ENCODE data around the gene STPG1.

STPG1 gene

GRCh38 chr1:24311741-24312140 is 101.8 kb downstream of the STPG1 start:
- no peak for DNase-seq

DNA sequence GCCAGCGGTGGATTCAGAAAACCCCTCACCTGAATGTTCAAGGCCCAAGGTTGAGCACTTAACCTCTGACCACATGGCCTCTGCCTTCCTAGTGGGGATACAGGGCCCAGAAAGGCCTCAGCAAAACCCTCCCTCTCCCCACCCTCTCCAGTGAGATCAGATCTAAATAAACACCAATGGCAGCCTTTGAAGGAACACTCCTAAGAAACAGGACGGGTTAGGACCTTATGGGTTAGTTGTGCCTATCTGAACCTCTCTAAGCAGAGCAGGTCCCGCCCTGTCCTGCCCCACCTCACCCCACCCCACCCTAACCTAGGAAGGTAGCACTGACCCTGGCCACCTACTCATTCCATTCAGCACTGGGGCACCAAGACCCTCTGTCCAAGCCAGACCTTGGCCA is 102.3 kb downstream of the STPG1 start:
- no peak for DNase-seq

DNA sequence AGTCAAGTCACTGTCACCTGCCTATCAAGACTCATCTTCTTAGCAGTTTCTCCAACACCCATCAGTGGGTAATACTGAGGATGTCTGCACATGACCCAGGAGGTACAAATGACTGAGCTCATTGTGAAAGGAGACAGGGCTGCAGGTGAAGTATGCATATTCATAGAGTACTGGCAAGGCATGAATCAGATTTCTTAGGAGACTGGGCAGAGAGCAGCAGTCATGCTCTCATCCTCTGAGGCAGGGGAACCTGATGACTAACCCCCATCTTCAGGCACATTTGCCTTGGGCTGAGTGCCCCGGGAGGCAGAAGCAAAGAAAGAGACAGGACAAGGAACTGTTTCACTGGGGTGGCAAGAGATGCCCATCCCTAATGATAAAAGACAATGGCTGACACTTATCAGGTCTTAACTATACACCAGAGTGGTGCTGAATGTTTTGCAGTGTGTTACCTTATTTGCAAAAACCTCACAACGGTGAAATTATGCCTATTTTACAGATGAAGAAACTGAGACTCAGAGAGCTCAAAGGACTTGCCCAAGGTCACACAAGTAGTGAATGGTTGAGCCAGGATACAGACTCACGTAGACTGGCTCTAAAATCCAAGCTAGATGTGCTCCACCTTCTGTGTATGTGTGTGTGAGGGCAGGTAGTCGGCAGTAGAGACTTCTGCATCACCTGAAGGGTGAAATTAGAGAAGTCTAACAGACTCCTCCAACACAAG is 103.7 kb downstream of the STPG1 start:
- DNase-seq: peak; percentile 75

DNA sequence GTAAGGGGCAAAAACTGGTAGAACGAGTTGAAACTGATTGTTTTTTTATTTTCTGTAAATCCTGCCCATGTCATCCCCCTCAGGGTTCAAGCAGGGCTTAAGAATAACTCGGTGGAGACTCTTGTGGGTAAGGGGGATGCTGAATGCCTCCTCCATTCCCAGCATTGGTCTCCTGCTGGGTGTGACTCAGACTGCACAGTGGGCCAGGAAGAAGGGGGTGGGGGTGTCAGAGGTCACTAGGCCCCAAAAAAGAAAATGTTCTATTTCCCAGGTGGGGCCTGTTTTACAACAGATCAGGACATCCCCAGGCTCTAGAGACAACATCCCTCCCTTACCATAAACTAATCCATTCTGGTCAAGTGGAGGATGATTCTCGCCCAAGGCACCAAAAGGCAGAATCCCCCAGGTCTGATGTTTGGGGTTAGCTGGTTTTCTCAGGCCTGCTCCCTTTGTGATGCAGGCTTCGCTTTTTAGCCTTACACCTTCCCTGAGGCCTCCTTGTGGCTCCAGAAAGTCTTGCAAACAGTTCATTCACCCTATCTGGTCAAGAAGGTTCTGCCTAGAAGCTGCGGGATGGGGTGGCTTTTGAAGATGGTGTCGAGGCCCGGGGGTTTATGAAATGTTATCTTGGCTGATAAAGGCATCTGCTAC is 105.1 kb downstream of the STPG1 start:
- DNase-seq: no peak
